HCT116 (cell line): ENCODE measurements around the gene SLC9B2. TPM values are rescaled to one million over a fixed set of nuclear protein-coding genes. Genes with fewer than 3 reads are reported as not detected.

Experiments used
- ATAC-seq: fragments of 200-7000 bp; cut with Tn5 transposase; 2 replicates; pipeline ENCODE4 v1.9.1; 2020; ENCODE audit warnings: mild to moderate bottlenecking, moderate library complexity
- BruUV-seq: library from RNA; stranded (reverse); fragments of 400-500 nt; replicated peaks from 2 replicates; lab custom pipeline; 2021; lab: Mats Ljungman, UMichigan
- CTCF ChIA-PET: fragments of 300-600 bp; sonication (Branson Sonifier 250); formaldehyde crosslinking; loops from one replicate; lab custom pipeline; 2021; ENCODE audit warnings: antibody characterized with exemption; lab: Charles Lee
- POLR2A ChIA-PET: fragments of 300-600, 350-600 bp; sonication (Branson Sonifier 250); formaldehyde crosslinking; loops from one replicate; lab custom pipeline; 2021; ENCODE audit warnings: antibody characterized with exemption; lab: Charles Lee
- RAD21 ChIA-PET, 2 experiments: fragments of 300-600 bp; sonication (Branson Sonifier 250); formaldehyde crosslinking; loops; one replicate each; lab custom pipeline; 2023; ENCODE audit warnings: low total read pairs in 2 of 2; ENCODE audit not compliant: uncharacterized antibody in 2 of 2, unreplicated experiment in 2 of 2, low non-redundant PET in 1 of 2; lab: Charles Lee
- DNase-seq: peaks from one replicate; pipeline ENCODE4 v3.0.0-alpha.2; 2010; ENCODE audit warnings: low read depth, low spot score
- H2AFZ ChIP-seq: fragments of 200-600 bp; shearing (Covaris generic), sonication (generic); 2 replicates; pipeline ENCODE4 v1.6.1; 2017; ENCODE audit warnings: low read depth, mixed run types, mixed read lengths, antibody characterized with exemption, low read length; ENCODE audit not compliant: poor library complexity, severe bottlenecking
- H3K27ac ChIP-seq: 2 replicates; pipeline ENCODE4 v1.5.1; 2012; ENCODE audit warnings: low read depth, low read length
- H3K27me3 ChIP-seq: fragments of 200-600 bp; sonication (generic); 2 replicates; pipeline ENCODE4 v1.6.1; 2016; ENCODE audit warnings: mixed run types, low read length, mixed read lengths; ENCODE audit not compliant: insufficient read depth
- H3K36me3 ChIP-seq, 2 experiments: fragments of 200-500 bp in 1 of 2; fragments of 200-600 bp in 1 of 2; sonication (Bioruptor generic) in 1 of 2; sonication (generic) in 1 of 2; 2 replicates each; pipeline versions ENCODE4 v1.5.1 to v1.6.1; 2014 to 2016; ENCODE audit warnings: low read length in 2 of 2, inconsistent platforms in 1 of 2, mixed read lengths in 1 of 2, mixed run types in 1 of 2; ENCODE audit not compliant: insufficient read depth in 2 of 2, control insufficient read depth in 1 of 2
- H3K4me1 ChIP-seq, 2 experiments: fragments of 200-600 bp in 1 of 2; sonication (generic) in 1 of 2; 2 replicates each; pipeline versions ENCODE4 v1.5.1 to v1.6.1; 2012 to 2017; ENCODE audit warnings: low read length in 2 of 2, inconsistent platforms in 1 of 2, mild to moderate bottlenecking in 1 of 2, mixed read lengths in 1 of 2, mixed run types in 1 of 2, moderate library complexity in 1 of 2; ENCODE audit not compliant: insufficient read depth in 2 of 2, control insufficient read depth in 1 of 2
- H3K4me2 ChIP-seq: fragments of 200-600 bp; sonication (generic); 2 replicates; pipeline ENCODE4 v1.6.1; 2017; ENCODE audit warnings: mixed run types, low read length, mixed read lengths
- H3K4me3 ChIP-seq, 2 experiments: fragments of 200-600 bp in 1 of 2; sonication (generic) in 1 of 2; replicated peaks in 1 of 2; 2 replicates each; pipeline ENCODE4 v1.5.1; 2011 to 2016; ENCODE audit warnings: low read length in 2 of 2, control low read depth in 1 of 2, low read depth in 1 of 2, mild to moderate bottlenecking in 1 of 2, mixed read lengths in 1 of 2, mixed run types in 1 of 2
- H3K79me2 ChIP-seq: fragments of 200-600 bp; sonication (generic); 2 replicates; pipeline ENCODE4 v1.6.1; 2017; ENCODE audit warnings: mild to moderate bottlenecking, mixed run types, low read length, moderate library complexity, mixed read lengths; ENCODE audit not compliant: insufficient read depth
- H3K9ac ChIP-seq: fragments of 200-600 bp; sonication (generic); 2 replicates; pipeline ENCODE4 v1.6.1; 2016; ENCODE audit warnings: low read length, mixed read lengths
- H3K9me2 ChIP-seq: fragments of 200-600 bp; sonication (generic), shearing (Covaris generic); 2 replicates; pipeline ENCODE4 v1.6.1; 2017; ENCODE audit warnings: mixed run types, mild to moderate bottlenecking, moderate library complexity; ENCODE audit not compliant: insufficient read depth
- H3K9me3 ChIP-seq, 2 experiments: fragments of 200-500 bp in 1 of 2; fragments of 200-600 bp in 1 of 2; sonication (Bioruptor generic) in 1 of 2; sonication (generic) in 1 of 2; 2 replicates each; pipeline ENCODE4 v1.6.1; 2014 to 2017; ENCODE audit warnings: low read length in 2 of 2, mixed read lengths in 2 of 2, inconsistent platforms in 1 of 2, low read depth in 1 of 2, mild to moderate bottlenecking in 1 of 2, mixed run types in 1 of 2, moderate library complexity in 1 of 2; ENCODE audit not compliant: control insufficient read depth in 1 of 2, insufficient read depth in 1 of 2
- H4K20me1 ChIP-seq: fragments of 200-600 bp; sonication (generic), shearing (Covaris generic); 2 replicates; pipeline ENCODE4 v1.6.1; 2017; ENCODE audit warnings: mixed run types, mild to moderate bottlenecking, moderate library complexity; ENCODE audit not compliant: insufficient read depth
- CEBPB ChIP-seq: IDR thresholded peaks from 2 replicates; pipeline ENCODE4 v1.6.1; 2012; ENCODE audit warnings: low read depth
- SRF ChIP-seq: IDR thresholded peaks from 2 replicates; pipeline ENCODE4 v1.6.1; 2012; ENCODE audit warnings: low read depth
- TCF7L2 ChIP-seq: IDR thresholded peaks from 2 replicates; pipeline ENCODE4 v1.7.0; 2011; ENCODE audit warnings: borderline replicate concordance, inconsistent platforms; ENCODE audit not compliant: insufficient read depth, insufficient read length; ENCODE audit errors: extremely low read depth
- intact Hi-C: fragments of 100-400 bp; cut with micrococcal nuclease; formaldehyde crosslinking; loops from 2 replicates; pipeline ENCODE4 v1.10.0; 2022
- total RNA-seq: library from RNA; stranded (reverse); gene quantifications from one replicate; pipeline ENCODE4 v1.2.1, GENCODE V29; 2021; ENCODE audit not compliant: unreplicated experiment
- TF ChIP-seq, protein P1 (sequence below): IDR thresholded peaks from 2 replicates; pipeline ENCODE4 v1.6.1; 2012; ENCODE audit warnings: low read depth

Gene SLC9B2
- total RNA-seq, 1 experiment from 2014 or later, result 18.3 TPM

DNA sequence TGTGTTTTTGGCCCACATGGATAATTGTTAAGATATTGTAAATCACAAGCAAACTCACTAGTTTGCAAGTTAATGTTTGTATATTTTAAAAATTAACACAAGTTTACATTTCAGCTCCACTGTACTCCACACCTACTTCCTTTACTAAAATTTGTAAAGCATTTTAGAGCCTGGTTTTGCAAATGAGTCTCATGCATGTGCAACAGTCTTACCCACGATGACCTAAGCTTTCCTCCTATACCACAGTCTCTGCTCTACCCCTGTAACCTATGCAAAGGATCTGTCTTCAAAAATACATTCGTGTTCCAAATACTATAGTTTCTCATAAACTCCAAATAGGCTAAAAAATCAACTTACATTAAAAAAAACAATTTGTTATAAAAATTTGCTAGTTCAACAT, 12.9 kb upstream of the SLC9B2 start (continued):
- TF ChIP-seq TCF7L2, result no peak

DNA sequence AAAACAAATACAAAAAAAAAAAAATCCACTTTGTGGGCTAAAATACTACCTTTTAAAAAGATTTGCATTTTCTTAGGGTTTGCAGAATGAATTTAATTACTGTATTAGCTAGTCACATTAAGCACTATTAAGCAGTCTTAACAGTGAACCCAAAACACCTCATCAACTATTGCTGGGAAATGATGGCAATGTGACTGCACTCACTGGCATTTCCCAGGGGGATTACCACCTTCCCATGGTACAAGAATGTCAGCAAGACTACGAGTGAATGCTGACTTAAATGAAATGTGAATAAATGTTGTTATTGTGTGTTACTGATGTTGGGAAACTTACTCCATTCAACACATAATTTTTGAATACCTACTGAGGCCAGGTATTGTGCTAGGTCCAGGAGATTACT, 10.0 kb upstream of the SLC9B2 start:
- TF ChIP-seq SRF (no peak), CEBPB (no peak)
- TF ChIP-seq, protein P1, sequence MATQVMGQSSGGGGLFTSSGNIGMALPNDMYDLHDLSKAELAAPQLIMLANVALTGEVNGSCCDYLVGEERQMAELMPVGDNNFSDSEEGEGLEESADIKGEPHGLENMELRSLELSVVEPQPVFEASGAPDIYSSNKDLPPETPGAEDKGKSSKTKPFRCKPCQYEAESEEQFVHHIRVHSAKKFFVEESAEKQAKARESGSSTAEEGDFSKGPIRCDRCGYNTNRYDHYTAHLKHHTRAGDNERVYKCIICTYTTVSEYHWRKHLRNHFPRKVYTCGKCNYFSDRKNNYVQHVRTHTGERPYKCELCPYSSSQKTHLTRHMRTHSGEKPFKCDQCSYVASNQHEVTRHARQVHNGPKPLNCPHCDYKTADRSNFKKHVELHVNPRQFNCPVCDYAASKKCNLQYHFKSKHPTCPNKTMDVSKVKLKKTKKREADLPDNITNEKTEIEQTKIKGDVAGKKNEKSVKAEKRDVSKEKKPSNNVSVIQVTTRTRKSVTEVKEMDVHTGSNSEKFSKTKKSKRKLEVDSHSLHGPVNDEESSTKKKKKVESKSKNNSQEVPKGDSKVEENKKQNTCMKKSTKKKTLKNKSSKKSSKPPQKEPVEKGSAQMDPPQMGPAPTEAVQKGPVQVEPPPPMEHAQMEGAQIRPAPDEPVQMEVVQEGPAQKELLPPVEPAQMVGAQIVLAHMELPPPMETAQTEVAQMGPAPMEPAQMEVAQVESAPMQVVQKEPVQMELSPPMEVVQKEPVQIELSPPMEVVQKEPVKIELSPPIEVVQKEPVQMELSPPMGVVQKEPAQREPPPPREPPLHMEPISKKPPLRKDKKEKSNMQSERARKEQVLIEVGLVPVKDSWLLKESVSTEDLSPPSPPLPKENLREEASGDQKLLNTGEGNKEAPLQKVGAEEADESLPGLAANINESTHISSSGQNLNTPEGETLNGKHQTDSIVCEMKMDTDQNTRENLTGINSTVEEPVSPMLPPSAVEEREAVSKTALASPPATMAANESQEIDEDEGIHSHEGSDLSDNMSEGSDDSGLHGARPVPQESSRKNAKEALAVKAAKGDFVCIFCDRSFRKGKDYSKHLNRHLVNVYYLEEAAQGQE, result no peak
- Histone ChIP-seq H3K4me1 (no peaks in the 10 kb centered on the region), H3K9me3 (no peaks in the 10 kb centered on the region), H3K9ac (no peak overlapping the region), H3K79me2 (no peaks in the 10 kb centered on the region), H3K9me2 (no peaks in the 10 kb centered on the region), H3K4me2 (no peak overlapping the region), H3K27me3 (no peaks in the 10 kb centered on the region), H3K4me3 (no peak overlapping the region), H4K20me1 (no peaks in the 10 kb centered on the region), H3K36me3 (no peaks in the 10 kb centered on the region; a peak in 1 of 4 replicates), H2AFZ (no peak overlapping the region), H3K27ac (no peak overlapping the region)
- RAD21 ChIA-PET, result no interaction called here
- intact Hi-C loops, result no loop called here
- ATAC-seq, result no peak
- no peak for DNase-seq
- POLR2A ChIA-PET, result no interaction called here
- no TSS peak for BruUV-seq
- CTCF ChIA-PET, result no interaction called here
